ENCODE data around the gene ZSCAN22.

The ZSCAN22 gene

GRCh38 chr19:58351990-58352755 is 25.4 kb downstream of the ZSCAN22 start:
- no peak for DNase-seq (ENCODE audit: low read depth)
- TF ChIP-seq, protein P1, sequence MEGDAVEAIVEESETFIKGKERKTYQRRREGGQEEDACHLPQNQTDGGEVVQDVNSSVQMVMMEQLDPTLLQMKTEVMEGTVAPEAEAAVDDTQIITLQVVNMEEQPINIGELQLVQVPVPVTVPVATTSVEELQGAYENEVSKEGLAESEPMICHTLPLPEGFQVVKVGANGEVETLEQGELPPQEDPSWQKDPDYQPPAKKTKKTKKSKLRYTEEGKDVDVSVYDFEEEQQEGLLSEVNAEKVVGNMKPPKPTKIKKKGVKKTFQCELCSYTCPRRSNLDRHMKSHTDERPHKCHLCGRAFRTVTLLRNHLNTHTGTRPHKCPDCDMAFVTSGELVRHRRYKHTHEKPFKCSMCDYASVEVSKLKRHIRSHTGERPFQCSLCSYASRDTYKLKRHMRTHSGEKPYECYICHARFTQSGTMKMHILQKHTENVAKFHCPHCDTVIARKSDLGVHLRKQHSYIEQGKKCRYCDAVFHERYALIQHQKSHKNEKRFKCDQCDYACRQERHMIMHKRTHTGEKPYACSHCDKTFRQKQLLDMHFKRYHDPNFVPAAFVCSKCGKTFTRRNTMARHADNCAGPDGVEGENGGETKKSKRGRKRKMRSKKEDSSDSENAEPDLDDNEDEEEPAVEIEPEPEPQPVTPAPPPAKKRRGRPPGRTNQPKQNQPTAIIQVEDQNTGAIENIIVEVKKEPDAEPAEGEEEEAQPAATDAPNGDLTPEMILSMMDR (IDR thresholded peaks at IDR 0.05; ENCODE audit: control insufficient read depth, extremely low read depth, insufficient read depth) = no peak
- H3K4me3 ChIP-seq (ENCODE audit: low read depth, low read length) = no peak overlapping the region

DNA sequence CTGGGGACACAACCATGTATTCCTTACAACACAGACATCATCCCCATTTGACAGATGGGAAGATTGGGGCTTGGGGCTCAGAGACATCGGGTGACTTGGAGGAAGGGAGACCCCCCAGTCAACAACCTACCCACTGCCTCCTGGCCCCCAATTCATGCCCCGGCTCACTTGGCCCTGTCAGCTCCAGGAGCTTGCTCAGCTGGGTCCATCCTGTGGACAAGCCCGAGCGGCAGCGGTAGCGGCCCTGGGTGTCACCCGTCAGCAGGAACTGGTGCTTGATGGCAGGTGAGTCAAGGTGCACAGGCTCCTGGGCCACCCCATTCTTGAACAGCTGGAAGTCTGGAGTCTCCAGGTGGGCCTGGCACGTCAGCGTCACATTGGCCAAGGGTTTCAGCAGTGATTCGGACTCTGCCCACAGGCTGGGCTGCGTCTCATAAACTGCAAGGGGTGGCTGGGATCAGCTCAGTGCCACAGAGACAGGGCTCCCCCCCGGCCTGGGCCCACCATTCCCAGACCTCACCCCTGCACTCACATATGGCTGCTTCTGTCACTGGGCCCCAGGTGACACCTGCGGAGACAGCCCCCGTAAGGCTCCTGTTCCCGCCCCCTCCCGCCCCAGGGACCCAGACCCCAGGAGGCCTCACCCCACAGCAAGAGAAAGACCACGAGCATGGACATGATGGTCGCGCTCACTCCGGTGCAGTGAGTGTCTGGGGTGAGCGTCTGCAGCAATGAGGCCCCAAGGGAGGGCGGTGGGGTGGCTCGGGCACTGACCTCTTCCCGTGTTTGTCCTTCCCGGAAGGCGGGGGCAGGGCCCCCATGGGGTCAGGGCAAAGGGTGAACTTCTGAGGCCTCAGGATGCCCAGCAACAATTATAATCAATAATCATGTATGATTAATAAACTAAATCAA is 26.2 kb downstream of the ZSCAN22 start, which contains the start of gene A1BG:
TSS of gene A1BG (minus strand) at position 733 of the 912 bp plus-strand sequence. CDS start at position 678, 55 bp downstream.
- DNase-seq (ENCODE audit: low read depth) = no peak
- no peak within 1 kb of the TSS for H3K4me3 ChIP-seq (ENCODE audit: low read depth, low read length)
- TF ChIP-seq, protein P1 (IDR thresholded peaks at IDR 0.05; ENCODE audit: control insufficient read depth, extremely low read depth, insufficient read depth) = no peak

DNA sequence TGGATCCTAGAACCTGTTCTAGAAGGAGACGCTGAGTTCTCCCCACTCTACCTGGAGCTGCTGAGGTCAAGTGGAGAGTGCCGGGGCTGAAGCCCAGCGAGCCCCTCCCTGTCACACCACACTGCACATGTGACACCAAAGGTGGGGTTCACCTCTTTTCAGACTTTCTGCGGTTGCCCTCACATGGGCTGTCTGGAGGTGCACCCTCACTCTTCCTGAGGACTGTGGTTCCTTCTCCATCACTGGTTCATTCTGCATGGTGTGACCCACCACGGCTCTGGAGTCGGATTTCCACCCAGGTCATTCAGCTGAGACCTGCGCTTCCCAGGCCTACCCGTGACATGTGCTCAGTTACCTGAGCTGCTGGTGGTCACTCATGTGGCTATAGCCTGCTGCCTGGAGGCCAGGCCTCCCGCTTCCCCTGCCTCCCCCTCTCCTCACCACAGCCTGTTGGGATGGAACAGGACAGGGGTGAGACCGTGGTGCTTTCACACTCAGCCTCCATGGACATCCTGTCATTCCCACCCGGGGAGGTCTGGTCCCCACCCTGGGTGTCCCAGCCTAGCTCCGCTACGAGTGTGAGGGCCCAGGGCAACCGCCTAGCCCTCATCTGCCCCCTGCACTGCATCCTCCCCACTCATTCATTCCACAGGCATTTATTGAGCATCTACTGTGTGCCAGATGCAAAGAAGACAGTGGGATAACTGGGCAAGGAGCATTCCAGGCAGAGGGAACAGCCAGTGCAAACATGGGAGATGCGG is 27.1 kb downstream of the ZSCAN22 start:
- TF ChIP-seq, protein P1 (IDR thresholded peaks at IDR 0.05; ENCODE audit: control insufficient read depth, extremely low read depth, insufficient read depth) = no peak
- DNase-seq (ENCODE audit: low read depth) = no peak
- no peak overlapping the region for H3K4me3 ChIP-seq (ENCODE audit: low read depth, low read length)

- TF ChIP-seq, protein P1 (IDR thresholded peaks at IDR 0.05; ENCODE audit: control insufficient read depth, extremely low read depth, insufficient read depth) = no peak
- DNase-seq (ENCODE audit: low read depth) = no peak
Measured at GRCh38 chr19:58354478-58355030, 27.8 kb downstream of the ZSCAN22 start.

DNA sequence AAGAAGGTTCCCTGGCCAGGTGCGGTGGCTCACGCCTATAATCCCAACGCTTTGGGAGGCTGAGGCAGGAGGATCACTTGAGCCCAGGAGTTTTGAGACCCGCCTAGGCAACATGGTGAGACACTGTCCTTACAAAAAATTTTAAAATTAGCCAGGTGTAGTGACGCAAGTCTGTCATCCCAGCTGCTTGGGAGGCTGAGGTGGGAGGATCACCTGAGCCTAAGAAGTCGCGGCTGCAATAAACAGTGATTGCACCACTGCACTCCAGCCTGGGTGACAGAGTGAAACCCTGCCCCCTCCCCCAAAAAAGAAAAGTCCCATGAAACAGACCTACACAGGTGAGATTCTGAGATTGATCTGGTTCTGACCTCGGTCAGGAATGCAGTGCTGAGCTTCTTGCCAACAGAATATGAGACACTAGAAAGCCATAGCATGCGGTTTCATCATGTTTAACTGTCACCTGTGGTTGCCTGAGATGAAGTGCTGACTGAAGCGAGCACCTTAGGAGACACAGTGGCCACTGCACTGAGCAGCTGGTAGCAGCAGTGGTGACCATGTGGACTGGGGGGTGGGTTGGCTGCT is 28.5 kb downstream of the ZSCAN22 start:
- no peak overlapping the region for H3K4me3 ChIP-seq (ENCODE audit: low read depth, low read length)
- no peak for DNase-seq (ENCODE audit: low read depth)
- TF ChIP-seq, protein P1 (IDR thresholded peaks at IDR 0.05; ENCODE audit: control insufficient read depth, extremely low read depth, insufficient read depth) = no peak

More at GRCh38 chr19:58354478-58355030, 27.8 kb downstream of the ZSCAN22 start:
- H3K4me3 ChIP-seq (ENCODE audit: low read depth, low read length) = no peak overlapping the region

Measured in LNCaP clone FGC (cell line).